ENCODE measurements around the gene TUBD1. TPM values are rescaled to one million over a fixed set of nuclear protein-coding genes. Genes with fewer than 3 reads are reported as not detected.
"Not testable (repeated sequence)": the region's sequence is repeated elsewhere in the genome, so short reads cannot be mapped to it uniquely, and the experiment has no call there.

Gene TUBD1
- total and polyA plus RNA-seq, 2 donors (not counting 1 experiment from before 2014, with no cell fraction given), result 5.7 to 20.0 TPM

DNA sequence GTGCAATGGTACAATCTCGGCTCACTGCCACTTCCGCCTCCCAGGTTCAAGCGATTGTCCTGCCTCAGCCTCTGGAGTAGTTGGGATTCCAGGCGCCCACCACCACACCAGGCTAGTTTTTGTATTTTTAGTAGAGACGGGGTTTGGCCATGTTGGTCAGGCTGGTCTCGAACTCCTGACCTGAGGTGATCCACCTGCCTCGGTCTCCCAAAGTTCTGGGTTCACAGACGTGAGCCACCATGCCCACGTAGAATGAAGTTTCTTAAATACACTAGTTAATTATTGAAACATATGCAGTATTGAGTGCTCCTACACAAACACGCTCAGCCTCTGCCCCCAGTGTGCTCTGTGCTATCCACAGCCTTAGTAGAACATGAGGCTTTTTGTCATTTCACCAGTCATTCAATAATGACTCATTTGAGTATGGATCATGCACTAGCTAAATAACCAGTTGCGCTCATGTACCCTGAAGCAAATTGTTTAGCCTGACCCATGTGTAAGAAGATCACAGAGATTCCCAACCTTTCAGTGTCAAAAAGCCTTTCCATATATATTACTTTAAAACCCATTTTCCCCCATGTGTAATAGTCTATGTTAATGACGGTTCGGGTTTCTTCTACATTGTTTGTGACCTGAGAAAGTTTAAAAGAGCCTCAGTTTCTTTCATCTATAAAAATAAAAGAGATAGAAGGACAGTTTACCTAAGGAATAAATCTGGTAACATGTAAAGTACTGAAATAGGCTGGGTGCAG, 49.7 kb downstream of the TUBD1 start:
- 65% methylated on average over 3 of the region's 13 CpGs for WGBS (ENCODE audit: insufficient coverage)
- no peaks in the 10 kb centered on the region for H3K27me3 ChIP-seq (replicated peaks in 1 of 4; ENCODE audit: control extremely low read depth in 1 of 4, control insufficient read depth in 3 of 4, insufficient read depth in 4 of 4, low read length in 3 of 4)
- DNase-seq, result peak; percentile 29
- H3K27ac Mint-ChIP-seq, result peak overlapping the region; percentile 85
- no peaks in the 10 kb centered on the region for H3K36me3 ChIP-seq (replicated peaks in 1 of 2; ENCODE audit: control extremely low read depth in 1 of 2, control insufficient read depth in 1 of 2, extremely low read depth in 1 of 2, insufficient read depth in 2 of 2, low read length in 1 of 2)
- CTCF ChIA-PET, result interaction anchor here (1.3 to 8.9 kb wide), 3 partner anchors 16 to 93 kb away, joined by 3 to 230 read pairs (median 7); no protein-coding TSS in a partner anchor
- no peak overlapping the region for H3K9ac ChIP-seq (ENCODE audit: low read length)
- intact Hi-C loops (cut with micrococcal nuclease), result loop anchor here (10.0 kb wide), 1 partner anchor 218 kb away; no protein-coding TSS in a partner anchor
- POLR2A ChIA-PET, result no interaction called here
- H3K4me3 ChIP-seq (ENCODE audit: control extremely low read depth in 1 of 5, extremely low read depth in 1 of 5, insufficient read depth in 1 of 5, low read depth in 2 of 5, low read length in 4 of 5), result peak overlapping the region in 1 of 5 experiments; percentile 18
- no peaks in the 10 kb centered on the region for H3K9me3 ChIP-seq (ENCODE audit: control extremely low read depth in 1 of 3, control insufficient read depth in 2 of 3, insufficient read depth in 1 of 3, low read length in 2 of 3)
- H3K9me3 Mint-ChIP-seq (ENCODE audit: insufficient read depth), result no peaks in the 10 kb centered on the region
- peak overlapping the region; percentile 71 for H3K4me3 Mint-ChIP-seq
- peaks cover 77% of the 10 kb centered on the region for H3K4me1 Mint-ChIP-seq
- peaks cover 40% of the 10 kb centered on the region for H3K79me2 ChIP-seq (ENCODE audit: control insufficient read depth, insufficient read depth, low read length)
- H3K27me3 Mint-ChIP-seq, result no peaks in the 10 kb centered on the region
- H3K4me2 ChIP-seq (replicated peaks; ENCODE audit: low read depth, low read length, poor library complexity, severe bottlenecking), result peak overlapping the region; percentile 35
- no peak for ATAC-seq (ENCODE audit: low read depth)
- peak overlapping the region; percentile 11 to 43 for H3K27ac ChIP-seq (ENCODE audit: low read length in 2 of 2)
- peaks cover 52 to 61% of the 10 kb centered on the region in 2 donors for H3K4me1 ChIP-seq (ENCODE audit: control insufficient read depth in 2 of 2, insufficient read depth in 2 of 2, low read length in 2 of 2)
- TF ChIP-seq, protein P1, sequence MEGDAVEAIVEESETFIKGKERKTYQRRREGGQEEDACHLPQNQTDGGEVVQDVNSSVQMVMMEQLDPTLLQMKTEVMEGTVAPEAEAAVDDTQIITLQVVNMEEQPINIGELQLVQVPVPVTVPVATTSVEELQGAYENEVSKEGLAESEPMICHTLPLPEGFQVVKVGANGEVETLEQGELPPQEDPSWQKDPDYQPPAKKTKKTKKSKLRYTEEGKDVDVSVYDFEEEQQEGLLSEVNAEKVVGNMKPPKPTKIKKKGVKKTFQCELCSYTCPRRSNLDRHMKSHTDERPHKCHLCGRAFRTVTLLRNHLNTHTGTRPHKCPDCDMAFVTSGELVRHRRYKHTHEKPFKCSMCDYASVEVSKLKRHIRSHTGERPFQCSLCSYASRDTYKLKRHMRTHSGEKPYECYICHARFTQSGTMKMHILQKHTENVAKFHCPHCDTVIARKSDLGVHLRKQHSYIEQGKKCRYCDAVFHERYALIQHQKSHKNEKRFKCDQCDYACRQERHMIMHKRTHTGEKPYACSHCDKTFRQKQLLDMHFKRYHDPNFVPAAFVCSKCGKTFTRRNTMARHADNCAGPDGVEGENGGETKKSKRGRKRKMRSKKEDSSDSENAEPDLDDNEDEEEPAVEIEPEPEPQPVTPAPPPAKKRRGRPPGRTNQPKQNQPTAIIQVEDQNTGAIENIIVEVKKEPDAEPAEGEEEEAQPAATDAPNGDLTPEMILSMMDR (IDR thresholded peaks at IDR 0.05), result no peak
- TF ChIP-seq EZH2 (IDR thresholded peaks at IDR 0.05; ENCODE audit: borderline replicate concordance, insufficient read depth, low read depth, low read length, poor library complexity, severe bottlenecking), result no peak
- H2AFZ ChIP-seq (ENCODE audit: insufficient read depth, low read depth, low read length, poor library complexity, severe bottlenecking), result no peak overlapping the region
- no peaks in the 10 kb centered on the region for H4K20me1 ChIP-seq (ENCODE audit: control insufficient read depth, insufficient read depth, low read length, poor library complexity, severe bottlenecking)

DNA sequence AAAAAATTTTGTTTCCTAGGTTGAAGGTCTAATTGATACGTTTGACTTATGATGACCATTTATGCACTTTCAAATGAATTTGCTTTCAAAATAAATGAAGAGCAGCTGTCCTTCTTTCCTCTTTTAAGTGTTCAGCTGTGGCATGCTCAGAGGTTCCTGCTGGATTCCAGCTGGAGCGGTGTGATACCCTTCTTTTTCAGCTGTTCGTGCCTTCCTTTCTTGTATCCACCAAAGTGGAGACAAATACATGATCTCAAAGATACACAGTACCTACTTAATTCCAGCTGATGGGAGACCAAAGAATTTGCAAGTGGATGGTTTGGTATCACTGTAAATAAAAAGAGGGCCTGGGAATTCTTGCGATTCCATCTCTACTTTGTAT, 50.9 kb downstream of the TUBD1 start:
- POLR2A ChIA-PET; H3K9ac ChIP-seq (ENCODE audit: low read length); H3K36me3 ChIP-seq (replicated peaks in 1 of 2; ENCODE audit: control extremely low read depth in 1 of 2, control insufficient read depth in 1 of 2, extremely low read depth in 1 of 2, insufficient read depth in 2 of 2, low read length in 1 of 2); ATAC-seq (ENCODE audit: low read depth); H2AFZ ChIP-seq (ENCODE audit: insufficient read depth, low read depth, low read length, poor library complexity, severe bottlenecking); H3K9me3 ChIP-seq (ENCODE audit: control extremely low read depth in 1 of 3, control insufficient read depth in 2 of 3, insufficient read depth in 1 of 3, low read length in 2 of 3); H3K27me3 ChIP-seq (replicated peaks in 1 of 4; ENCODE audit: control extremely low read depth in 1 of 4, control insufficient read depth in 3 of 4, insufficient read depth in 4 of 4, low read length in 3 of 4); H3K4me3 ChIP-seq (ENCODE audit: control extremely low read depth in 1 of 5, extremely low read depth in 1 of 5, insufficient read depth in 1 of 5, low read depth in 2 of 5, low read length in 4 of 5); H3K27me3 Mint-ChIP-seq; H4K20me1 ChIP-seq (ENCODE audit: control insufficient read depth, insufficient read depth, low read length, poor library complexity, severe bottlenecking); H3K9me3 Mint-ChIP-seq (ENCODE audit: insufficient read depth); DNase-seq: not testable (repeated sequence)
- Histone ChIP-seq H3K4me2 (replicated peaks; ENCODE audit: low read depth, low read length, poor library complexity, severe bottlenecking) (peak overlapping the region; percentile 35), H3K27ac (ENCODE audit: low read length in 2 of 2) (peak overlapping the region; percentile 31 to 90), H3K4me1 (ENCODE audit: control insufficient read depth in 2 of 2, insufficient read depth in 2 of 2, low read length in 2 of 2) (peaks cover 49 to 60% of the 10 kb centered on the region in 2 donors), H3K79me2 (ENCODE audit: control insufficient read depth, insufficient read depth, low read length) (peaks cover 41% of the 10 kb centered on the region)
- CTCF ChIA-PET, result interaction anchor here (0.6 to 8.9 kb wide), 6 partner anchors 10 to 128 kb away, joined by 3 to 230 read pairs (median 4); no protein-coding TSS in a partner anchor
- intact Hi-C loops (cut with micrococcal nuclease), result loop anchor here (10.0 kb wide), 1 partner anchor 217 kb away; no protein-coding TSS in a partner anchor
- H3K4me3 Mint-ChIP-seq, result peak overlapping the region; percentile 71
- peaks cover 80% of the 10 kb centered on the region for H3K4me1 Mint-ChIP-seq
- 80% methylated on average over 1 of the region's 4 CpGs for WGBS (ENCODE audit: insufficient coverage)
- peak overlapping the region; percentile 85 for H3K27ac Mint-ChIP-seq

DNA sequence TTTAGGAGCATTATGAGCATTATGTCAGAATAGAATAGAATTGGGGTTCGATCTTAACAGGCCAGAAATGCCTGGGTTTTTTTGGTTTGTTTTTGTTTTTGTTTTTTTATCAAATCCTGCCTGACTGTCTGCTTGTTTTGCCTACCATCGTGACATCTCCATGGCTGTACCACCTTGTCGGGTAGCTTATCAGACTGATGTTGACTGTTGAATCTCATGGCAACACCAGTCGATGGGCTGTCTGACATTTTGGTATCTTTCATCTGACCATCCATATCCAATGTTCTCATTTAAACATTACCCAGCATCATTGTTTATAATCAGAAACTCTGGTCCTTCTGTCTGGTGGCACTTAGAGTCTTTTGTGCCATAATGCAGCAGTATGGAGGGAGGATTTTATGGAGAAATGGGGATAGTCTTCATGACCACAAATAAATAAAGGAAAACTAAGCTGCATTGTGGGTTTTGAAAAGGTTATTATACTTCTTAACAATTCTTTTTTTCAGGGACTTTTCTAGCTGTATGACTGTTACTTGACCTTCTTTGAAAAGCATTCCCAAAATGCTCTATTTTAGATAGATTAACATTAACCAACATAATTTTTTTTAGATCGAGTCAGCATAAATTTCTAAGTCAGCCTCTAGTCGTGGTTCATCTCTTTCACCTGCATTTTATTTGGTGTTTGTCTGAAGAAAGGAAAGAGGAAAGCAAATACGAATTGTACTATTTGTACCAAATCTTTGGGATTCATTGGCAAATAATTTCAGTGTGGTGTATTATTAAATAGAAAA, 51.5 kb downstream of the TUBD1 start:
- not testable (repeated sequence) for H3K9me3 ChIP-seq (ENCODE audit: control extremely low read depth in 1 of 3, control insufficient read depth in 2 of 3, insufficient read depth in 1 of 3, low read length in 2 of 3); H2AFZ ChIP-seq (ENCODE audit: insufficient read depth, low read depth, low read length, poor library complexity, severe bottlenecking); H3K27me3 Mint-ChIP-seq; H3K9me3 Mint-ChIP-seq (ENCODE audit: insufficient read depth); ATAC-seq (ENCODE audit: low read depth); H4K20me1 ChIP-seq (ENCODE audit: control insufficient read depth, insufficient read depth, low read length, poor library complexity, severe bottlenecking); DNase-seq; H3K27me3 ChIP-seq (replicated peaks in 1 of 4; ENCODE audit: control extremely low read depth in 1 of 4, control insufficient read depth in 3 of 4, insufficient read depth in 4 of 4, low read length in 3 of 4); H3K36me3 ChIP-seq (replicated peaks in 1 of 2; ENCODE audit: control extremely low read depth in 1 of 2, control insufficient read depth in 1 of 2, extremely low read depth in 1 of 2, insufficient read depth in 2 of 2, low read length in 1 of 2)
- intact Hi-C loops (cut with micrococcal nuclease), result loop anchor here (10.0 kb wide), 1 partner anchor 216 kb away; no protein-coding TSS in a partner anchor
- WGBS (ENCODE audit: insufficient coverage), result 82% methylated on average over 4 of the region's 7 CpGs
- peak overlapping the region in 1 of 5 experiments; percentile 15 for H3K4me3 ChIP-seq (ENCODE audit: control extremely low read depth in 1 of 5, extremely low read depth in 1 of 5, insufficient read depth in 1 of 5, low read depth in 2 of 5, low read length in 4 of 5)
- H3K27ac ChIP-seq (ENCODE audit: low read length in 2 of 2), result peak overlapping the region; percentile 31 to 90
- Mint-ChIP-seq H3K4me1 (peaks cover 78% of the 10 kb centered on the region), H3K27ac (peak overlapping the region; percentile 97), H3K4me3 (peak overlapping the region; percentile 92)
- peak overlapping the region; percentile 47 for H3K9ac ChIP-seq (ENCODE audit: low read length)
- POLR2A ChIA-PET, result interaction anchor here (0.5 to 1.0 kb wide), 3 partner anchors 12 to 199 kb away, joined by 3 to 6 read pairs (median 4); no protein-coding TSS in a partner anchor
- peaks cover 45 to 55% of the 10 kb centered on the region in 2 donors for H3K4me1 ChIP-seq (ENCODE audit: control insufficient read depth in 2 of 2, insufficient read depth in 2 of 2, low read length in 2 of 2)
- peak overlapping the region; percentile 53 for H3K4me2 ChIP-seq (replicated peaks; ENCODE audit: low read depth, low read length, poor library complexity, severe bottlenecking)
- peaks cover 41% of the 10 kb centered on the region for H3K79me2 ChIP-seq (ENCODE audit: control insufficient read depth, insufficient read depth, low read length)
- CTCF ChIA-PET, result interaction anchor here (0.6 to 8.9 kb wide), 8 partner anchors 10 to 127 kb away, joined by 3 to 230 read pairs (median 4); no protein-coding TSS in a partner anchor
